B cell (primary cell): ENCODE measurements around the gene CLCN2. TPM values are rescaled to one million over a fixed set of nuclear protein-coding genes. Genes with fewer than 3 reads are reported as not detected.
A peak's percentile ranks its signal among the peaks of the same experiment; 100 is the strongest.

Experiments used
- ATAC-seq: fragments of 200-7000 bp; cut with Tn5 transposase; one replicate; pipeline ENCODE4 v1.10.0; 2021; ENCODE audit warnings: low read depth, mild to moderate bottlenecking, moderate number of reproducible peaks, moderate library complexity
- CTCF ChIA-PET: fragments of 350-600 bp; sonication (Branson Sonifier 250); formaldehyde crosslinking; loops from one replicate; lab custom pipeline; 2021; ENCODE audit warnings: antibody characterized with exemption, inconsistent platforms; lab: Charles Lee
- POLR2A ChIA-PET: fragments of 350-600 bp; sonication (Branson Sonifier 250); formaldehyde crosslinking; loops from one replicate; lab custom pipeline; 2021; ENCODE audit warnings: antibody characterized with exemption; lab: Charles Lee
- DNase-seq: peaks from one replicate; pipeline ENCODE4 v3.0.0; 2013
- H2AFZ ChIP-seq: 2 replicates; pipeline ENCODE4 v1.6.1; 2012; ENCODE audit warnings: mild to moderate bottlenecking, low read depth, low read length; ENCODE audit not compliant: insufficient read depth, poor library complexity, severe bottlenecking
- H3K27ac ChIP-seq, 2 donors: 1 replicate in 1 of 2; 2 replicates in 1 of 2; pipeline ENCODE4 v1.5.1; 2012 to 2013; ENCODE audit warnings: low read length in 2 of 2, mild to moderate bottlenecking in 2 of 2, moderate library complexity in 1 of 2
- H3K27me3 ChIP-seq, 4 experiments: fragments of 200-600 bp in 1 of 4; sonication (generic) in 1 of 4; replicated peaks in 1 of 4; 1 replicate in 2 of 4; 2 replicates in 2 of 4; pipeline versions ENCODE4 v1.6.1 to v1.7.0; 2013 to 2016; ENCODE audit warnings: low read length in 3 of 4, mild to moderate bottlenecking in 2 of 4, mixed read lengths in 1 of 4, moderate library complexity in 1 of 4; ENCODE audit not compliant: insufficient read depth in 4 of 4, control insufficient read depth in 3 of 4; ENCODE audit errors: control extremely low read depth in 1 of 4
- H3K36me3 ChIP-seq, 2 experiments: replicated peaks in 1 of 2; 1 replicate in 1 of 2; 2 replicates in 1 of 2; pipeline versions ENCODE4 v1.6.1 to v1.7.1; 2013; ENCODE audit warnings: low read length in 1 of 2; ENCODE audit not compliant: insufficient read depth in 2 of 2, control insufficient read depth in 1 of 2; ENCODE audit errors: control extremely low read depth in 1 of 2, extremely low read depth in 1 of 2
- H3K4me1 ChIP-seq, 2 donors: fragments of 200-600 bp in 1 of 2; sonication (generic) in 1 of 2; 1 replicate in 1 of 2; 2 replicates in 1 of 2; pipeline versions ENCODE4 v1.5.1 to v1.6.1; 2013 to 2017; ENCODE audit warnings: low read length in 2 of 2; ENCODE audit not compliant: control insufficient read depth in 2 of 2, insufficient read depth in 2 of 2
- H3K4me2 ChIP-seq: replicated peaks from 2 replicates; pipeline ENCODE3; 2012; ENCODE audit warnings: mild to moderate bottlenecking, low read depth, low read length; ENCODE audit not compliant: poor library complexity, severe bottlenecking
- H3K4me3 ChIP-seq, 5 experiments: fragments of 200-600 bp in 1 of 5; sonication (generic) in 1 of 5; 1 replicate in 3 of 5; 2 replicates in 2 of 5; pipeline versions ENCODE4 v1.5.1 to v1.7.0; 2011 to 2016; ENCODE audit warnings: low read length in 4 of 5, mild to moderate bottlenecking in 4 of 5, low read depth in 2 of 5, control low read depth in 1 of 5, moderate library complexity in 1 of 5; ENCODE audit not compliant: insufficient read depth in 1 of 5; ENCODE audit errors: control extremely low read depth in 1 of 5, extremely low read depth in 1 of 5
- H3K79me2 ChIP-seq: fragments of 200-600 bp; sonication (generic); one replicate; pipeline ENCODE4 v1.6.0; 2016; ENCODE audit warnings: low read length; ENCODE audit not compliant: control insufficient read depth, insufficient read depth
- H3K9ac ChIP-seq: fragments of 200-600 bp; sonication (generic); 2 replicates; pipeline ENCODE4 v1.6.1; 2017; ENCODE audit warnings: mild to moderate bottlenecking, low read length, moderate library complexity
- H3K9me3 ChIP-seq, 3 donors: one replicate each; pipeline versions ENCODE4 v1.6.1 to v1.7.1; 2013; ENCODE audit warnings: low read length in 2 of 3; ENCODE audit not compliant: control insufficient read depth in 2 of 3, insufficient read depth in 1 of 3; ENCODE audit errors: control extremely low read depth in 1 of 3
- H4K20me1 ChIP-seq: 2 replicates; pipeline ENCODE4 v1.6.0; 2012; ENCODE audit warnings: mild to moderate bottlenecking, low read length; ENCODE audit not compliant: insufficient read depth, control insufficient read depth, poor library complexity, severe bottlenecking
- H3K27ac Mint-ChIP-seq: one replicate; pipeline ENCODE4 v1.8.0; 2021; ENCODE audit warnings: mixed read lengths
- H3K27me3 Mint-ChIP-seq: one replicate; pipeline ENCODE4 v1.8.0; 2021; ENCODE audit warnings: mixed read lengths
- H3K4me1 Mint-ChIP-seq: one replicate; pipeline ENCODE4 v1.8.0; 2021; ENCODE audit warnings: mixed read lengths
- H3K4me3 Mint-ChIP-seq: one replicate; pipeline ENCODE4 v1.8.0; 2021; ENCODE audit warnings: mixed read lengths
- H3K9me3 Mint-ChIP-seq: one replicate; pipeline ENCODE4 v1.8.0; 2022; ENCODE audit warnings: mixed read lengths; ENCODE audit not compliant: insufficient read depth
- CTCF ChIP-seq: fragments of 200-600 bp; IDR thresholded peaks from one replicate; pipeline ENCODE4 v1.8.0; 2022; ENCODE audit warnings: antibody characterized with exemption, mild to moderate bottlenecking
- EZH2 ChIP-seq: IDR thresholded peaks from 2 replicates; pipeline ENCODE4 v1.6.1; 2012; ENCODE audit warnings: borderline replicate concordance, low read depth, mild to moderate bottlenecking, moderate library complexity, low read length; ENCODE audit not compliant: insufficient read depth, poor library complexity, severe bottlenecking
- WGBS: methylation state at CpG from one replicate; pipeline ENCODE4 v1.1.5; 2013; ENCODE audit warnings: missing lambda C conversion rate; ENCODE audit not compliant: insufficient coverage; 5-methylcytosine and 5-hydroxymethylcytosine counted together
- intact Hi-C: fragments of 100-400 bp; cut with micrococcal nuclease; formaldehyde crosslinking; loops from one replicate; pipeline ENCODE4 v1.10.0; 2022
- polyA plus RNA-seq: library from polyadenylated mRNA; depleted of rRNA; stranded (reverse); fragments of >200 nt; gene quantifications from 2 replicates; pipeline ENCODE4 v1.2.3, GENCODE V29; 2012
- total RNA-seq, 2 donors: library from RNA; stranded (reverse); fragments of 120-200 nt in 1 of 2; gene quantifications; 1 replicate in 1 of 2; 2 replicates in 1 of 2; pipeline versions ENCODE4 v1.2.3 to v1.2.4, GENCODE V29; 2013 to 2022

Gene CLCN2
- total and polyA plus RNA-seq, 2 donors (not counting 1 experiment from before 2014, with no cell fraction given), result 6.1 to 8.1 TPM

DNA sequence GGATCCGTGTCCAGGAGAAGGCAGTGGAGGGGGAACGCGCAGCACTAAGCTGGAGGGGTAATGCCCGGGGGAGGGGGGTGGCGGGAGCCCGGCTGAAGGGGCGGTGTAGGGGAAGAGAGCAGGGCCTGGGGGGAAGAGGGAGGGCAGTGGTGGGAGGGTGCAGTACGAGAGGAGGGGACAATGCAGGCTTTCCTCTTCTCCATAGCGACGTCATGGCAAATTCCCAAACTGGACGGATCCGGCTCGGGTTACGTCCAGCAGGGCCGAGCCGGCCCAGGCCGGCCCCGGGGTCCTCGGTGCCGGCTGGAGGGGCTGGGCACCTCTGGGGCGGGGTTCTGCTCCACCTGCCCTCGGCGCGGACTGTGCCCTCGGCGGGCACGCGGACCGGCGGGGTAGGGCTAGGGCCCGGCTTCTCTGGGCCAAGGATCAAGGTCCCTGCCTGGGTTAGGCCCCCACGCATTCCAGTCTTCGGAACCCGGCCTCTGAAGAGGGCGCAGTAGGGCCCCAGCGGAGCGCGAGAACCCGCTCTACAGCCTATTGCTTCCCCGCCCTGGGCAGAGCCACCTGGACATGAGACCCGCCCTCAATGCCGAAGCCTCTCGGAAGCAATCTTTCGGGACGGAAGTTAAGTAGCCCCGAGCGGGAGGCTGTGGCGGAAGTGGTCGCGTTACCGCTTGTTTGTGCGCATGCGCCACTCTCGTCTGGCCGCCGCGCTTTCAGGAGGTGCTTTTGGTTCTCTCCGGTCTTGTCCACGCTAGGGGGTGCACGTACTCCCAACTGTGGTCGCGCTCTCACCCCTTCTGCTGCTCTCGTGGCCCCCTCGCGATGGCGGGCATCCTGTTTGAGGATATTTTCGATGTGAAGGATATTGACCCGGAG, 1.5 kb upstream of the CLCN2 start:
- POLR2A ChIA-PET, result interaction anchor here (0.6 to 1.0 kb wide), 6 partner anchors 9 to 478 kb away, joined by 3 to 13 read pairs (median 8); partner anchors contain the start of genes EIF4G1 and PARL
- peaks cover 0 to 8% of the 10 kb centered on the region in 2 experiments for H3K36me3 ChIP-seq
- under 1% methylated on average over 67 of the region's 68 CpGs for WGBS
- Mint-ChIP-seq H3K27me3 (no peaks in the 10 kb centered on the region), H3K4me1 (peaks cover 20% of the 10 kb centered on the region), H3K4me3 (peak overlapping the region; percentile 90), H3K27ac (peak overlapping the region; percentile 94), H3K9me3 (no peaks in the 10 kb centered on the region)
- H3K9me3 ChIP-seq, result no peaks in the 10 kb centered on the region
- ATAC-seq, result peak; percentile 84
- peak; percentile 98 for DNase-seq
- CTCF ChIA-PET, result interaction anchor here (0.5 to 3.0 kb wide), 9 partner anchors 9 to 520 kb away, joined by 3 to 13 read pairs (median 3); partner anchors contain the start of gene EPHB3
- H3K4me2 ChIP-seq, result peak overlapping the region; percentile 97
- peak overlapping the region; percentile 68 to 94 (median 76) for H3K4me3 ChIP-seq
- intact Hi-C loops, result loop anchor here (1.0 to 5.0 kb wide), 13 partner anchors 28 to 1574 kb away; partner anchors contain the start of genes ABCC5, ABCF3, AP2M1 and EEF1AKMT4
- peaks cover 9 to 17% of the 10 kb centered on the region in 2 donors for H3K4me1 ChIP-seq
- peak overlapping the region; percentile 85 for H3K9ac ChIP-seq
- H2AFZ ChIP-seq, result peak overlapping the region; percentile 96
- peak overlapping the region; percentile 79 to 86 for H3K27ac ChIP-seq
- TF ChIP-seq CTCF, result peak; percentile 69
- no peak for TF ChIP-seq EZH2
- no peaks in the 10 kb centered on the region for H4K20me1 ChIP-seq
- H3K27me3 ChIP-seq, result no peaks in the 10 kb centered on the region
- peaks cover 9% of the 10 kb centered on the region for H3K79me2 ChIP-seq
